ENCODE data around the gene PGAM5. TPM values are rescaled to one million over a fixed set of nuclear protein-coding genes. Genes with fewer than 3 reads are reported as not detected.

PGAM5 gene
- total and polyA plus RNA-seq, 9 of the 15 experiments (the other 6 are each of a cell fraction or from before 2014, with no cell fraction given), result 7.4 to 121 (median 69.5) TPM

DNA sequence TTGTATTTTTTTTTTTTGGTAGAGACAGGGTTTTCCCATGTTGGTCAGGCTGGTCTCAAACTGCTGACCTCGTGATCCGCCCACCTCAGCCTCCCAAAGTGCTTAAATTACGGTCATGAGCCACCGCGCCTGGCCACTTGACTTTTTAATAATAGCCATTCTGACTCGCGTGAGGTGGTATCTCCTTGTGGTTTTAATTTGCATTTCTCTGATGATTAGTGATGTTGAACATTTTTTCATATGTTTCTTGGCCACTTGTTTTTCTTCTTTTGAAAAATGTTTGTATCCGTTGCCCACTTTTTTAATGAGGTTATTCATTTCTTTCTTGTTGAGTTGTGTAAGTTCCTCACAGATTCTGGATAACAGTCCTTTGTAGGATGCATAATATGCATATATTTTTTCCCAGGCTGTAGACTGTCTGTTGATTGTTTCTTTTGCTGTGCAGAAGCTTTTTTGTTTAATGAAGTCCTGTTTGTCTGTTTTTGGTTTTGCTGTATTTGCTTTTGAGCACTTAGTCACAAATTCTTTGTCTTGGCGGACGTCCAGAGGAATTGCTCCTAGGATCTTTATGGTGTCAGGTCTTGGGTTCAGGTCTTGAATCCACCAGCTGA is 10.3 kb upstream of the PGAM5 start:
- intact Hi-C loops (cut with micrococcal nuclease), result no loop called here
- H3K4me2 ChIP-seq (ENCODE audit: insufficient read depth, low read length), result no peak overlapping the region
- no peak overlapping the region for H3K4me3 ChIP-seq
- ATAC-seq (no peak), DNase-seq (ENCODE audit: extremely low read depth in 1 of 4, low spot score in 3 of 4) (no peak), FAIRE-seq (no peak)
- H3K9ac ChIP-seq (ENCODE audit: insufficient read depth in 1 of 2, low read depth in 2 of 2, low read length in 2 of 2), result no peak overlapping the region
- peaks cover 79% of the 10 kb centered on the region for H3K36me3 ChIP-seq (ENCODE audit: control insufficient read depth, insufficient read depth, low read length)
- no peaks in the 10 kb centered on the region for H3K79me2 ChIP-seq (ENCODE audit: control insufficient read depth, insufficient read depth, low read length)
- no peaks in the 10 kb centered on the region for H3K9me3 ChIP-seq (replicated peaks; ENCODE audit: control insufficient read depth, insufficient read depth, low read depth, low read length)
- H3K4me1 ChIP-seq (replicated peaks in 1 of 2; ENCODE audit: control insufficient read depth in 2 of 2, insufficient read depth in 2 of 2, low read length in 2 of 2), result peaks cover 0 to 7% of the 10 kb centered on the region in 2 experiments; a peak in 2 of 5 replicates
- H3K27me3 ChIP-seq (ENCODE audit: control insufficient read depth in 2 of 2, insufficient read depth in 2 of 2, low read length in 2 of 2), result no peaks in the 10 kb centered on the region
- ChIA-PET POLR2A (interaction anchor here (0.6 kb wide), 1 partner anchor 9 kb away, joined by 3 read pairs; no protein-coding TSS in a partner anchor), CTCF (ENCODE audit: low intra/inter-chr PET ratio) (no interaction called here)
- H2AFZ ChIP-seq (ENCODE audit: low read depth, low read length), result no peak overlapping the region
- TF ChIP-seq YY1 (IDR thresholded peaks at IDR 0.05; ENCODE audit: borderline replicate concordance in 1 of 3, control insufficient read depth in 1 of 3, extremely low read depth in 1 of 3, insufficient read depth in 3 of 3, insufficient read length in 1 of 3, insufficient replicate concordance in 2 of 3, low read depth in 1 of 3, low read length in 2 of 3), result no peak
- TF ChIP-seq DNMT1 (IDR thresholded peaks at IDR 0.05), result no peak
- no peak for TF ChIP-seq ARHGAP35 (IDR thresholded peaks at IDR 0.05; ENCODE audit: partially characterized antibody)
- TF ChIP-seq FOXK1 (CRISPR knock-in tag; IDR thresholded peaks at IDR 0.05; ENCODE audit: borderline replicate concordance), result no peak
- no peak for TF ChIP-seq RAD21 (CRISPR knock-in tag; conservative IDR thresholded peaks at IDR 0.05 in 1 of 2, IDR thresholded peaks at IDR 0.05 in 1 of 2)
- no peak for TF ChIP-seq BDP1 (IDR thresholded peaks at IDR 0.05; ENCODE audit: insufficient read depth, insufficient read length)
- TF ChIP-seq, protein P1, sequence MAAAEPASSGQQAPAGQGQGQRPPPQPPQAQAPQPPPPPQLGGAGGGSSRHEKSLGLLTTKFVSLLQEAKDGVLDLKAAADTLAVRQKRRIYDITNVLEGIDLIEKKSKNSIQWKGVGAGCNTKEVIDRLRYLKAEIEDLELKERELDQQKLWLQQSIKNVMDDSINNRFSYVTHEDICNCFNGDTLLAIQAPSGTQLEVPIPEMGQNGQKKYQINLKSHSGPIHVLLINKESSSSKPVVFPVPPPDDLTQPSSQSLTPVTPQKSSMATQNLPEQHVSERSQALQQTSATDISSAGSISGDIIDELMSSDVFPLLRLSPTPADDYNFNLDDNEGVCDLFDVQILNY (CRISPR knock-in tag; IDR thresholded peaks at IDR 0.05), result no peak
- TF ChIP-seq ZNF23 (CRISPR knock-in tag; IDR thresholded peaks at IDR 0.05), result no peak
- TF ChIP-seq L3MBTL2 (IDR thresholded peaks at IDR 0.05), result no peak
- TF ChIP-seq, protein P2, sequence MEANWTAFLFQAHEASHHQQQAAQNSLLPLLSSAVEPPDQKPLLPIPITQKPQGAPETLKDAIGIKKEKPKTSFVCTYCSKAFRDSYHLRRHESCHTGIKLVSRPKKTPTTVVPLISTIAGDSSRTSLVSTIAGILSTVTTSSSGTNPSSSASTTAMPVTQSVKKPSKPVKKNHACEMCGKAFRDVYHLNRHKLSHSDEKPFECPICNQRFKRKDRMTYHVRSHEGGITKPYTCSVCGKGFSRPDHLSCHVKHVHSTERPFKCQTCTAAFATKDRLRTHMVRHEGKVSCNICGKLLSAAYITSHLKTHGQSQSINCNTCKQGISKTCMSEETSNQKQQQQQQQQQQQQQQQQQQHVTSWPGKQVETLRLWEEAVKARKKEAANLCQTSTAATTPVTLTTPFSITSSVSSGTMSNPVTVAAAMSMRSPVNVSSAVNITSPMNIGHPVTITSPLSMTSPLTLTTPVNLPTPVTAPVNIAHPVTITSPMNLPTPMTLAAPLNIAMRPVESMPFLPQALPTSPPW (CRISPR knock-in tag; IDR thresholded peaks at IDR 0.05), result no peak
- TF ChIP-seq GTF2E2 (tag; IDR thresholded peaks at IDR 0.05), result no peak
- TF ChIP-seq TCF3 (CRISPR knock-in tag; IDR thresholded peaks at IDR 0.05), result no peak
- TF ChIP-seq E2F3 (CRISPR knock-in tag; IDR thresholded peaks at IDR 0.05), result no peak
- no peak for TF ChIP-seq ZNF347 (CRISPR knock-in tag; IDR thresholded peaks at IDR 0.05; ENCODE audit: low read depth)
- TF ChIP-seq TBL1XR1 (IDR thresholded peaks at IDR 0.05; ENCODE audit: low read length in 2 of 2), result no peak
- no peak for TF ChIP-seq HMG20A (CRISPR knock-in tag; conservative IDR thresholded peaks at IDR 0.05)
- no peak for TF ChIP-seq ZNF274 (IDR thresholded peaks at IDR 0.05; ENCODE audit: borderline replicate concordance, low read depth, low read length)
- in situ Hi-C loops (cut with MboI), result no loop called here
- H3K27ac ChIP-seq (ENCODE audit: extremely low read depth, low read depth, low read length), result no peak overlapping the region
- no peaks in the 10 kb centered on the region for H3K9me1 ChIP-seq (ENCODE audit: control insufficient read depth, insufficient read depth, low read length)
- WGBS (ENCODE audit: insufficient coverage, low coverage, missing lambda C conversion rate), result 91% methylated on average over 10 of the region's 10 CpGs
- H4K20me1 ChIP-seq (replicated peaks; ENCODE audit: control insufficient read depth, insufficient read depth, low read length), result no peaks in the 10 kb centered on the region
- BruUV-seq (replicated peaks), result no TSS peak
